SK-N-SH (cell line): ENCODE measurements around the gene FAF2. TPM values are rescaled to one million over a fixed set of nuclear protein-coding genes. Genes with fewer than 3 reads are reported as not detected.

ENCODE experiments used
- CTCF ChIA-PET: fragments of 300-600, 350-600 bp; formaldehyde crosslinking; extraction: SDS; loops from one replicate; lab custom pipeline; 2021; lab: Yijun Ruan, JAX
- POLR2A ChIA-PET: fragments of 350-600 bp; sonication (Branson Sonifier 250); formaldehyde crosslinking; extraction: SDS; loops from one replicate; lab custom pipeline; 2020; ENCODE audit warnings: antibody characterized with exemption, inconsistent platforms; lab: Yijun Ruan, JAX
- DNase-seq: peaks from one replicate; pipeline ENCODE4 v3.0.0; 2012
- H2AFZ ChIP-seq: fragments of 200-600 bp; sonication (generic); 2 replicates; pipeline ENCODE4 v1.8.1; 2016; ENCODE audit warnings: antibody characterized with exemption, mild to moderate bottlenecking, low read depth
- H3F3A ChIP-seq: fragments of 200-600 bp; sonication (generic); replicated peaks from 2 replicates; pipeline ENCODE3; 2016; ENCODE audit warnings: antibody characterized with exemption, mild to moderate bottlenecking; ENCODE audit not compliant: insufficient read depth
- H3K27ac ChIP-seq, 2 experiments: fragments of 200-500 bp in 1 of 2; fragments of 200-600 bp in 1 of 2; sonication (Bioruptor generic) in 1 of 2; sonication (generic), shearing (Covaris generic) in 1 of 2; 2 replicates each; pipeline versions ENCODE4 v1.5.1 to v1.6.1; 2014 to 2016; ENCODE audit warnings: low read depth in 2 of 2, inconsistent platforms in 1 of 2, low read length in 1 of 2, mild to moderate bottlenecking in 1 of 2, mixed read lengths in 1 of 2
- H3K27me3 ChIP-seq: fragments of 200-600 bp; sonication (generic), shearing (Covaris generic); 2 replicates; pipeline ENCODE4 v1.6.1; 2016; ENCODE audit warnings: mixed run types; ENCODE audit not compliant: insufficient read depth
- H3K36me3 ChIP-seq, 2 experiments: fragments of 200-500 bp in 1 of 2; fragments of 200-600 bp in 1 of 2; sonication (Bioruptor generic) in 1 of 2; sonication (generic) in 1 of 2; replicated peaks in 1 of 2; 2 replicates each; pipeline versions ENCODE3 to v1.5.1; 2014 to 2016; ENCODE audit warnings: low read length in 1 of 2, mild to moderate bottlenecking in 1 of 2; ENCODE audit not compliant: insufficient read depth in 2 of 2, control insufficient read depth in 1 of 2
- H3K4me1 ChIP-seq, 2 experiments: fragments of 200-500 bp in 1 of 2; fragments of 200-600 bp in 1 of 2; sonication (Bioruptor generic) in 1 of 2; sonication (generic), shearing (Covaris generic) in 1 of 2; 2 replicates each; pipeline versions ENCODE4 v1.5.1 to v1.6.1; 2014 to 2016; ENCODE audit warnings: low read depth in 1 of 2, low read length in 1 of 2, mixed run types in 1 of 2; ENCODE audit not compliant: insufficient read depth in 2 of 2, control insufficient read depth in 1 of 2
- H3K4me2 ChIP-seq: fragments of 200-600 bp; sonication (generic), shearing (Covaris generic); 2 replicates; pipeline ENCODE4 v1.6.1; 2017; ENCODE audit warnings: mixed run types
- H3K4me3 ChIP-seq, 2 experiments: fragments of 200-500 bp in 1 of 2; fragments of 200-600 bp in 1 of 2; sonication (Bioruptor generic) in 1 of 2; sonication (generic), shearing (Covaris generic) in 1 of 2; 2 replicates each; pipeline versions ENCODE4 v1.5.1 to v1.8.1; 2014 to 2016; ENCODE audit warnings: low read depth in 2 of 2, inconsistent platforms in 1 of 2, low read length in 1 of 2, mild to moderate bottlenecking in 1 of 2, mixed read lengths in 1 of 2, moderate library complexity in 1 of 2
- H3K79me2 ChIP-seq: fragments of 200-600 bp; sonication (generic); 2 replicates; pipeline ENCODE4 v1.8.1; 2017; ENCODE audit warnings: mild to moderate bottlenecking; ENCODE audit not compliant: insufficient read depth
- H3K9ac ChIP-seq: fragments of 200-600 bp; sonication (generic); 2 replicates; pipeline ENCODE4 v1.6.1; 2017; ENCODE audit warnings: mixed run types
- H3K9me2 ChIP-seq: fragments of 200-600 bp; sonication (generic); 2 replicates; pipeline ENCODE4 v1.6.1; 2017; ENCODE audit warnings: mixed run types
- H3K9me3 ChIP-seq: fragments of 200-600 bp; sonication (generic); 2 replicates; pipeline ENCODE4 v1.6.1; 2017; ENCODE audit warnings: mixed run types, mild to moderate bottlenecking, moderate library complexity
- H4K20me1 ChIP-seq: fragments of 200-600 bp; sonication (generic); 2 replicates; pipeline ENCODE4 v1.6.1; 2017; ENCODE audit warnings: mild to moderate bottlenecking, mixed run types; ENCODE audit not compliant: insufficient read depth
- CHD2 ChIP-seq: fragments of 150-350 bp; IDR thresholded peaks from 2 replicates; pipeline ENCODE4 v1.6.1; 2018; ENCODE audit warnings: low read length; ENCODE audit not compliant: partially characterized antibody
- EP300 ChIP-seq, 2 experiments: IDR thresholded peaks; 2 replicates each; pipeline versions ENCODE4 v1.4.0 to v1.6.1; 2012; ENCODE audit warnings: borderline replicate concordance in 1 of 2, low read depth in 1 of 2, low read length in 1 of 2
- FOXM1 ChIP-seq: IDR thresholded peaks from 2 replicates; pipeline ENCODE4 v1.4.0; 2012; ENCODE audit warnings: low read depth, mild to moderate bottlenecking
- GATA2 ChIP-seq: sonication (generic); formaldehyde crosslinking; IDR thresholded peaks from 2 replicates; pipeline ENCODE4 v1.5.0; 2020; ENCODE audit warnings: mild to moderate bottlenecking, missing genetic modification reagents
- JUND ChIP-seq: IDR thresholded peaks from 2 replicates; pipeline ENCODE4 v1.4.0; 2012
- MXI1 ChIP-seq: IDR thresholded peaks from 2 replicates; pipeline ENCODE4 v1.6.1; 2012; ENCODE audit warnings: mild to moderate bottlenecking, low read depth, low read length, improper control_type of control experiment
- NFIC ChIP-seq: IDR thresholded peaks from 2 replicates; pipeline ENCODE4 v1.4.0; 2012; ENCODE audit warnings: borderline replicate concordance
- NRF1 ChIP-seq: IDR thresholded peaks from 2 replicates; pipeline ENCODE4 v1.6.1; 2012; ENCODE audit warnings: low read depth, mild to moderate bottlenecking, low read length
- RAD21 ChIP-seq: IDR thresholded peaks from 2 replicates; pipeline ENCODE4 v1.6.1; 2012; ENCODE audit warnings: mild to moderate bottlenecking, low read length
- RFX5 ChIP-seq: IDR thresholded peaks from 2 replicates; pipeline ENCODE4 v1.6.1; 2012; ENCODE audit warnings: mild to moderate bottlenecking, improper control_type of control experiment, low read length
- SIN3A ChIP-seq: IDR thresholded peaks from 2 replicates; pipeline ENCODE4 v1.6.1; 2012; ENCODE audit warnings: low read depth, mild to moderate bottlenecking, low read length, moderate library complexity, borderline replicate concordance
- TCF12 ChIP-seq: IDR thresholded peaks from 2 replicates; pipeline ENCODE4 v1.4.0; 2012
- TEAD4 ChIP-seq: IDR thresholded peaks from 2 replicates; pipeline ENCODE4 v1.4.0; 2012; ENCODE audit warnings: mild to moderate bottlenecking, borderline replicate concordance; ENCODE audit not compliant: insufficient read depth
- YY1 ChIP-seq: IDR thresholded peaks from 2 replicates; pipeline ENCODE4 v1.4.0; 2012; ENCODE audit warnings: low read depth, mild to moderate bottlenecking
- WGBS: methylation state at CpG from one replicate; pipeline ENCODE4 v1.1.6; 2017; ENCODE audit warnings: low lambda C conversion rate; 5-methylcytosine and 5-hydroxymethylcytosine counted together
- polyA plus RNA-seq, 3 experiments: library from polyadenylated mRNA; depleted of rRNA; stranded (reverse); fragments of >200 nt; gene quantifications; 2 replicates each; pipeline ENCODE4 v1.2.3, GENCODE V29; 2012
- TF ChIP-seq, protein P1 (sequence below): IDR thresholded peaks from 2 replicates; pipeline ENCODE4 v1.4.0; 2012; ENCODE audit warnings: low read depth, borderline replicate concordance
- TF ChIP-seq, protein P2 (sequence below): fragments of 200-600 bp; sonication (generic); IDR thresholded peaks from 2 replicates; pipeline ENCODE4 v1.6.1; 2017; ENCODE audit warnings: antibody characterized with exemption, mild to moderate bottlenecking, moderate library complexity
- TF ChIP-seq, protein P3 (sequence below): IDR thresholded peaks from 2 replicates; pipeline ENCODE4 v1.4.0; 2012; ENCODE audit warnings: low read depth
- TF ChIP-seq, protein P4 (sequence below): fragments of 150-350 bp; IDR thresholded peaks from 2 replicates; pipeline ENCODE4 v1.6.1; 2017; ENCODE audit warnings: antibody characterized with exemption, low read length, low read depth, borderline replicate concordance

The FAF2 gene
- polyA plus RNA-seq, 1 of the 3 experiments (the other 2 are of a cell fraction) = 25.5 TPM

DNA sequence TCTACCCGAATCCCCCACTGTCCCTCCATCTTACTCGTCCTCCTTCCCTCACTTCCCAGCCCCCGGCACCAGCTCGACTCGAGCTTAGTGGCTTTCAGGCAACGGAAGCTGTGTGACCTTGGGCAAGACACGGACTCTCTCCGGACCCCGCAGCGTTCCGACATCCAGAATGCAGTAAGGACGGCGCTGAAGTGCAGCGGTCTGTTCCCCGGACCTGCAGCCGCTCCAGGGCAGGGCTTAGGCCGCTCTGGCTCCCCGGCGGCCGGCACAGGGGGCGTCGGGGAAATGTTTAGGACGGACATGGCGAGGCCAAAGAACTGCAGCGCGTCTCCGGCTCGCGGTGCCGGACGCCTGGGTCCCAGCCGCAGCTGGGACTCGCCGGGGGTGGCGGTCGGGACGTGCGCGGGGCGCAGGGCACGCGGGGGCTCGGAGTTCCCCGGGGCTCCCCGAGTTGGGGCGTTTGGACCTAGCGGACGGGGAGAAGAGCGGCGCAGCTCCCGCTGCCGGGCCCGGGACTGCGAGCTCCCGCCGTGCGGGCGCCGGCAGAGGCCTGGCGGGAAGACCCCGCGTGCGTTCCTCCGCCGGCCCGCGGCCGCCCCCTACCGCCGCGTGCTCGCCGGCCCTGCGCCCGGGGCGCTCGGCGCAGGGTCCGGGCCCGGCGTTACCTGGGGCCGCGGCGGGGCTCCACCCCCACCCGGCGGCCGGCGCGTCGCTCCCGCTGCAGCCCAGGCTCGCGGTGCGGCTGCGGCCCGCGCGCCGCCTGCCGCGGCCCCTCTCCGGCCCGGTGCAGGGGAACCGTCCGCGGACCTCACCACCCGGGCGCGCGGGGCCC is 94.6 kb downstream of the FAF2 start (continued):
- TF ChIP-seq, protein P1, sequence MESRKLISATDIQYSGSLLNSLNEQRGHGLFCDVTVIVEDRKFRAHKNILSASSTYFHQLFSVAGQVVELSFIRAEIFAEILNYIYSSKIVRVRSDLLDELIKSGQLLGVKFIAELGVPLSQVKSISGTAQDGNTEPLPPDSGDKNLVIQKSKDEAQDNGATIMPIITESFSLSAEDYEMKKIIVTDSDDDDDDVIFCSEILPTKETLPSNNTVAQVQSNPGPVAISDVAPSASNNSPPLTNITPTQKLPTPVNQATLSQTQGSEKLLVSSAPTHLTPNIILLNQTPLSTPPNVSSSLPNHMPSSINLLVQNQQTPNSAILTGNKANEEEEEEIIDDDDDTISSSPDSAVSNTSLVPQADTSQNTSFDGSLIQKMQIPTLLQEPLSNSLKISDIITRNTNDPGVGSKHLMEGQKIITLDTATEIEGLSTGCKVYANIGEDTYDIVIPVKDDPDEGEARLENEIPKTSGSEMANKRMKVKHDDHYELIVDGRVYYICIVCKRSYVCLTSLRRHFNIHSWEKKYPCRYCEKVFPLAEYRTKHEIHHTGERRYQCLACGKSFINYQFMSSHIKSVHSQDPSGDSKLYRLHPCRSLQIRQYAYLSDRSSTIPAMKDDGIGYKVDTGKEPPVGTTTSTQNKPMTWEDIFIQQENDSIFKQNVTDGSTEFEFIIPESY = no peak
- TF ChIP-seq NFIC (no peak), GATA2 (no peak), NRF1 (no peak), TEAD4 (no peak), YY1 (no peak)

DNA sequence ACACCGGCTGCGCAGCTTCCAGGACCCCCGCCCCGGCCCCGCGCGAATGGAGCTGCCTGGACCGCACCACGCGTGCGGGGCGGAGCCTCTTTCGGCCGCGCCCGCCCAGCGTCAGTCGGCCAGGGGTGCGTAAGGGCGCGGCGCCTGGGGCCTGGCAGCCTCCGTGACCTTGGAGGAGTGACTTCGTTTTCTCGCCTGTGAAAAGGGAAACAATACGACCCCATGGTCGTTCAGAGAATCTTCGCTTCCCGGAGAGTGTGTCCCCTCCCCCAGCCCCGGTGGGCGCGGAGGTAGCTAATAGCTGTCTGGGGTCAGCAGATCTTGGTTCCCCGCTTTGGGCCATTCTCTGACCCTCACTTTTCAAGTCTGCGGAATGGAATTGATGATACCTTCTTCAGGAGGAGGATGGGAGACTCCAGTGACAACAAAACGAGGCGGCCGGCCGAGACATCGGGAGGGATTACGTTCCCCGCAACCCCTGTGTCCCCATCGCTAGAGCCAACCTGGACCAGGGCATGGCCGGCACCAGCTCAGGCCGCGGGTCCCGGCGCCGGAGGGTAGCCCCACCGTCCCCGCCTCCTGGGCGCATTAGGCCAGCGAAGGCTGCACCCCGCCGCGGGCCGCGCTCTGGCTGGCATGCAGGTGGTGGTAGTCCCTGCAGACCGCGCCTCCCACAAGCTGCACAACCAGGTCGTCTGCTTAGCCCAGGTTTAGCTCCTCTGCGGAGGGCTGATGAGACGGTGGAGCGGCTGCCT is 95.4 kb downstream of the FAF2 start:
- H3K79me2 ChIP-seq = no peaks in the 10 kb centered on the region
- CTCF ChIA-PET = interaction anchor here (0.9 to 3.5 kb wide), 13 partner anchors 9 to 243 kb away, joined by 3 to 20 read pairs (median 4); partner anchors contain the start of genes CLTB, FAF2 and TSPAN17
- peak; percentile 89 for DNase-seq
- H3K27me3 ChIP-seq = no peaks in the 10 kb centered on the region
- peak overlapping the region; percentile 58 for H3K9ac ChIP-seq
- H3K4me3 ChIP-seq = peak overlapping the region; percentile 65 to 76
- TF ChIP-seq FOXM1 = no peak
- TF ChIP-seq NRF1 = peak; percentile 32; the same call in 1 of the 2 replicates
- TF ChIP-seq, protein P2, sequence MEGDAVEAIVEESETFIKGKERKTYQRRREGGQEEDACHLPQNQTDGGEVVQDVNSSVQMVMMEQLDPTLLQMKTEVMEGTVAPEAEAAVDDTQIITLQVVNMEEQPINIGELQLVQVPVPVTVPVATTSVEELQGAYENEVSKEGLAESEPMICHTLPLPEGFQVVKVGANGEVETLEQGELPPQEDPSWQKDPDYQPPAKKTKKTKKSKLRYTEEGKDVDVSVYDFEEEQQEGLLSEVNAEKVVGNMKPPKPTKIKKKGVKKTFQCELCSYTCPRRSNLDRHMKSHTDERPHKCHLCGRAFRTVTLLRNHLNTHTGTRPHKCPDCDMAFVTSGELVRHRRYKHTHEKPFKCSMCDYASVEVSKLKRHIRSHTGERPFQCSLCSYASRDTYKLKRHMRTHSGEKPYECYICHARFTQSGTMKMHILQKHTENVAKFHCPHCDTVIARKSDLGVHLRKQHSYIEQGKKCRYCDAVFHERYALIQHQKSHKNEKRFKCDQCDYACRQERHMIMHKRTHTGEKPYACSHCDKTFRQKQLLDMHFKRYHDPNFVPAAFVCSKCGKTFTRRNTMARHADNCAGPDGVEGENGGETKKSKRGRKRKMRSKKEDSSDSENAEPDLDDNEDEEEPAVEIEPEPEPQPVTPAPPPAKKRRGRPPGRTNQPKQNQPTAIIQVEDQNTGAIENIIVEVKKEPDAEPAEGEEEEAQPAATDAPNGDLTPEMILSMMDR = no peak
- no peak for TF ChIP-seq JUND
- TF ChIP-seq MXI1 = no peak; the same call in 1 of the 2 replicates
- TF ChIP-seq, protein P3, sequence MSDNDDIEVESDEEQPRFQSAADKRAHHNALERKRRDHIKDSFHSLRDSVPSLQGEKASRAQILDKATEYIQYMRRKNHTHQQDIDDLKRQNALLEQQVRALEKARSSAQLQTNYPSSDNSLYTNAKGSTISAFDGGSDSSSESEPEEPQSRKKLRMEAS = 0 out of 2 replicates have a peak, but pooled peaks have one; percentile 11
- no peak for TF ChIP-seq TCF12
- no peak for TF ChIP-seq CHD2
- TF ChIP-seq, protein P4, sequence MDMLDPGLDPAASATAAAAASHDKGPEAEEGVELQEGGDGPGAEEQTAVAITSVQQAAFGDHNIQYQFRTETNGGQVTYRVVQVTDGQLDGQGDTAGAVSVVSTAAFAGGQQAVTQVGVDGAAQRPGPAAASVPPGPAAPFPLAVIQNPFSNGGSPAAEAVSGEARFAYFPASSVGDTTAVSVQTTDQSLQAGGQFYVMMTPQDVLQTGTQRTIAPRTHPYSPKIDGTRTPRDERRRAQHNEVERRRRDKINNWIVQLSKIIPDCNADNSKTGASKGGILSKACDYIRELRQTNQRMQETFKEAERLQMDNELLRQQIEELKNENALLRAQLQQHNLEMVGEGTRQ = no peak
- no peak; the same call in 1 of the 2 replicates for TF ChIP-seq SIN3A
- no peak for TF ChIP-seq EP300 (IDR thresholded peaks at IDR 0.05; ENCODE audit: borderline replicate concordance in 1 of 2, low read depth in 1 of 2, low read length in 1 of 2)
- TF ChIP-seq NFIC = no peak
- no peak for TF ChIP-seq RFX5
- TF ChIP-seq RAD21 = no peak
- no peaks in the 10 kb centered on the region for H4K20me1 ChIP-seq
- H2AFZ ChIP-seq = peak overlapping the region; percentile 98
- no peaks in the 10 kb centered on the region for H3K9me3 ChIP-seq
- peak overlapping the region; percentile 96 for H3K4me2 ChIP-seq
- no peaks in the 10 kb centered on the region for H3K9me2 ChIP-seq
- WGBS = 3% methylated on average over 19 of the region's 63 CpGs
- no peaks in the 10 kb centered on the region for H3K36me3 ChIP-seq
- H3K4me1 ChIP-seq = peaks cover 10 to 14% of the 10 kb centered on the region in 2 experiments; a peak in 2 of 4 replicates
- H3K27ac ChIP-seq = peak overlapping the region in 1 of 2 experiments; percentile 72; a peak in 2 of 4 replicates
- POLR2A ChIA-PET = interaction anchor here (1.0 to 1.8 kb wide), 5 partner anchors 9 to 128 kb away, joined by 3 to 6 read pairs (median 5); partner anchors contain the start of gene CLTB
- H3F3A ChIP-seq = no peaks in the 10 kb centered on the region
